ENCODE data around the gene P2RX7.
"Not testable (repeated sequence)": the region's sequence is repeated elsewhere in the genome, so short reads cannot be mapped to it uniquely, and the experiment has no call there.

- TF ChIP-seq KAT8 (IDR thresholded peaks at IDR 0.05; ENCODE audit: low read depth); ZC3H4 (CRISPR knock-in tag; IDR thresholded peaks at IDR 0.05; ENCODE audit: borderline replicate concordance); POLR2A (conservative IDR thresholded peaks at IDR 0.05); HDAC2 (IDR thresholded peaks at IDR 0.05); ZNF184 (CRISPR knock-in tag; IDR thresholded peaks at IDR 0.05); DPF2 (IDR thresholded peaks at IDR 0.05); CTCF (IDR thresholded peaks at IDR 0.05 in 2 of 3, conservative IDR thresholded peaks at IDR 0.05 in 1 of 3; ENCODE audit: insufficient read depth in 2 of 3, low read depth in 1 of 3, low read length in 3 of 3): not testable (repeated sequence)
- TF ChIP-seq ZFP36 (IDR thresholded peaks at IDR 0.05; ENCODE audit: low read depth, low read length, partially characterized antibody): peak; percentile 18
Measured at GRCh38 chr12:121149289-121149688, 16.6 kb downstream of the P2RX7 start.
